GM18520 (cell line): ENCODE data around the gene OCA2.
A peak's percentile ranks its signal among the peaks of the same experiment; 100 is the strongest.

ENCODE experiments used
- ATAC-seq: cut with Tn5 transposase; IDR thresholded peaks from one replicate; pipeline ENCODE4 v1.9.1; 2021; ENCODE audit not compliant: unreplicated experiment

OCA2 gene

DNA sequence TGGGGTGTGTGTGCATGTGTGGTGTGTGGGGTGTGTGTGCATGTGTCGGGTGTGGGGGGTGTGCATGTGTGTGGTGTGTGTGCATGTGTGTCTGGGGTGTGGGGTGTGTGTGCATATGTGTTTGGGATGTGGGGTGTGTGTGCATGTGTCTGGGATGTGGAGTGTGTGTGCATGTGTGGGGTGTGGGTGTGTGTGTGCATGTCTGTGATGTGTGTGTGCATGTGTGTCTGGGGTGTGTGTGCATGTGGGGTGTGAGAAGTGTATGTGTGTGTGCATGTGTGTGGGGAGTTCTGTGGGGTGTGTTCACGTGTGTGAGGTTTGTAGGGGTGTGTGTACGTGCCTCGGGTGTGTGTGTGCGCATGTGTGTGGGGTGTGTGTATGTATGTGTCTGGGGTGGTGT lies 6.7 kb upstream of the OCA2 start:
- ATAC-seq = no peak

DNA sequence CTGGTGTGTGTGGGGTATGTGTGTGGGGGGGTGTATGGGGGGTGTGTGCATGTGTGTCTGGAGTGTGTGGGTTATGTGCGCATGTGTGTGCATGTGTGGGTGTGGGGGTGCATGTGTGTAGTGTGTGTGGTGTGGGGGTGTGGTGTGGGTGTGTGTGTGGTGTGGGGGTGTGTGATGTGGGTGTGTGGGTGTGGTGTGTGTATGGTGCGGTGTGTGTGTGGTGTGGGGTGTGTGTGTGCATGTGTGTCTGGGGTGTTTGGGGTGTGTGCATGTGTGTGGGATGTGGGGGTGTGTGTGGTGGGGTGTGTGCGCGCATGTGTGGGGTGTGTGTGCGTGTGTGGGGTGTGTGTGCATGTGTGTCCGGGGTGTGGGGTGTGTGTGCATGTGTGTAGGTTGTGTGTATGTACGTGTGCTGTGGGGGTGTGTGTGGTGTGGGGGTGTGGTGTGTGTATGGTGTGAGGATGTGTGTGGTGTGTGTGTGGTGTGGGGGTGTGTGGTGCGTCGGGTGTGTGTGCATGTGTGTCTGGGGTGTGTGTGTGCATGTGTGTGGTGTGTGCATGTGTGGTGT lies 6.2 kb upstream of the OCA2 start:
- no peak for ATAC-seq

GRCh38 chr15:28104326-28104725 lies 5.2 kb upstream of the OCA2 start:
- ATAC-seq = no peak

- ATAC-seq = no peak
Observed at GRCh38 chr15:28103831-28104230, 4.7 kb upstream of the OCA2 start.

DNA sequence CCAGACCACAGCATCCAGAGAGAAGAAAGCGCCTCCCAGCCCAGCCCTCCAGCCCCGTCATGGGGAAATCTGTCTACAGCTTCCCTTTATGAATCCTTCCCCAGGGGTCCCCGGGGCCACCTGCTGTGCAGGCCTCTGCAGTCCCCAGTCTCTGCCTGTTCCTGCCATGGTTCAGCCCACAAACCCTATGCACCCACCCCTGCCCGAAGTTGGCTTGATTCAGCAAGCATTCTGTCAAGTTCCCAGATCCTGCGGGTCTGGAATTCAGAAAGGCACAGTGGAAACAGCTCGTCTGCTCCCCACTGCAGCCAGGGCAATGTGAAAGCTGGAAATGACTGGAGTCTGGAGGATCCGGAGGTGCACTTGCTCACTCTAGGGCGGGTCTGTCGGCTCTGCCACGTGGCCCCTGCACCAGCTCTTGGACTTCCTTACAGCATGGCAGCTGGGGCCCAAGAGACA lies 2.9 kb upstream of the OCA2 start:
- ATAC-seq = no peak

DNA sequence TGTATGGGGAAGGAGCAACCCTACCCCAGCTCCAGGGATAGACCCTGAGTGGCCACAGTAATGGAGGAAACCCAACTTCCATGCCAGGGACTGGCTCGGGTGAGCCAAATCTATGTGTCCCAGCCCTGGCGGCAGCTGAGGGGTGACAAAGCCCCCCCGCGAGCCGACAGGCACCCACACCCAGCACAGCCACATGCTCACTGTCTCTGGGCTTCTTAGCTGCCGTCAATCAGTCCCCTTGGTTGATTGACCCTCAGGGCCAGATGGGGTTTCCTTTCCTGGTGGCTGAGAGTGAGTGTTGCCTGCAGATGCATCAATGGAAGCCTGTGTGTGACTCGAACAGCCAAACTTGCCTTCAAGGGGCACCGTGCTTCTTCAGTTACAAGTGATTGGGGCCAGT lies 2.1 kb upstream of the OCA2 start:
- ATAC-seq = no peak

DNA sequence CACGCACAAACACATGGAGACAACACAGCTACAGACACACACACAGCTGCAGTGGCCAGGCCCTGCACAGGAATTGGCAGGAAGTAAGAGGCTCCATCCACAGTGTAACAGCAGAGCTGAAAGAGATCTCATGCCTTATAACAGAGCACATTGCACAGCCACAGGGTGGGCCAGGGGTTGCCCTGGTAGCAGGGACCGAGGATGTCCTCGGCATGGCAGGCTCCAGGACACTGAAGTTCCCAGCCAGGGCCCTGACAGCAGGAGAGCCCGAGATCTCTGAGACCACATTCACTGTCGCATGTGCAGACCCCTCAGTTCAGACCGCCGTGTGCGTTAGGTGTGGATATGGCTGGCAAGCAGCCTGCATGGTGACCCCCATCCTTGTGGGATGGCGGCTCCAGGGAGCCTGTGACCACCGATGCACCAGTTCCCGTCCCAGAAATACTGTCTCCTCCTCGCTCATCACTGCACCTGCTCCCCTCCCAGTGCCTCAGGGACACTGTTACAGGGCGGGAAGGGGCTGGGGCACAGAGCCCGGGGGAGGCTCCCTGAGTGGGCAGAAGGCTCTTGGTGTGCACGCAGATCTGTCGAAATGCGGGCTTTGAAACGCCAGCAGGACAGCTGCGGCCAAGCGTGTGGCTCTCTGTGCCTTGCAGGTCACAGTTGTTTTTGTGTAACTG lies 1.5 kb upstream of the OCA2 start:
- ATAC-seq = no peak

DNA sequence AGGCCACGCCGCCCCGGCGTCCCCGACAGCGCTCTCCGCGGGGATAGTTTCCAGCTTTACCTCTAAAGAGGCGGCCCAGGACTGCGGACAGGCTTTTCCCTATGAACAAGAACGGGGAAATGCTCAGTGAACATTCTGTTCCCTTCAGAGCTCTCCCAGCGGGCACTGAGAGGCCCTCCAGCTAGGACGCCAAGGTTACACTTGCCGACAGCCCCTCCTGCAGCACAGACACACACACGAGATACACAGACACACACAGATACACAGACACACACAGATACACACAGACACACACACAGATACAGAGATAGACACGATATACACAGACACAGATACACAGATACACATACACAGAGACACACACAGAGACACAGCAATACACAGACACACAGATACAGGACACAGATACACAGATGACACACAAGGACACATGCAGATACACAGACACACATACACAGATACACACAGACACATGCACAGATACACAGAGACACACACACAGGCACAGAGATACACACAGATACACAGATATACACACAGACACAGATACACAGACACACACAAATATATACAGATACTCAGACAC lies 533 bp upstream of the OCA2 start:
- ATAC-seq = no peak

- ATAC-seq = no peak
Observed at GRCh38 chr15:28098360-28098765, 752 bp downstream of the OCA2 start.

- no peak for ATAC-seq
Observed at GRCh38 chr15:28097656-28098359, 1.3 kb downstream of the OCA2 start.

DNA sequence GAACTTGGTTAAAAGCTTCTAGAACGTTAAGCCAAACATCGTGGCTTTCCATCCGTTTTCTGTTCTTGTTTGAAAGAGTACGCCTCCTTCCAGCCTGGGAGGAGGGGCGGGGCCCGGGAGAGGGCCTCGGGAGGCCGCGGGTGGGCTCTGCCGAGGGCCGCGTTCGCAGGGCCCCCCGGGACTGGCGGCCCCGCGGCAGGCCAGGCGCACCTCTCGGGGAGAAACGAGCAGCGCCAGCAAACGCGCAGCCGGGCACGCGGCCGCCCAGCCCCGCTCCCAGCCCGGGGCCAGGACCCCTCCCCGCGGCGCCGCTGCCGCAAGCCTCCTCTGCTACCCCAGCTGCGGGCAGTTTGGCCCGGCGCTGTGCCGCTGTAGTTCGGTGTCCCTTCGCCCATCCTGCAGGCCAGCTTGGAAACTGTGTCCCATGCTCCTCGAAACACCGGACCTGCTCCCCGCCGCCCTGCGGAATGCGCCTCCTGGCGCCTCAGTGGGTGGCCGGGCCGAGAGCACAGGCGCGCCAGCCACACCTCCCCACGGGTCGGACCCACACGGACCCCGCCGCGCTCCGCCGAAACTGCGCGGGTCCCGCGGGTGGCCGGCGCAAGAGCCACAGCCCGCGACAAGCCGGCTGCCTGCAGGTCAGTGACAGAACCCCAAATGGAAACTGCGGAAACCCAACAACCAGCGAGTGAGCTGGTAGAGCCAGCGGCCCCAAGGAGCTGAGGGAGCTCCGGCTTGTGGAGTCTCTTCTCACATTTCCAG lies 2.3 kb downstream of the OCA2 start:
- ATAC-seq = no peak

GRCh38 chr15:28096411-28096669 lies 2.8 kb downstream of the OCA2 start:
- ATAC-seq = no peak

GRCh38 chr15:28094732-28095521 lies 4.2 kb downstream of the OCA2 start:
- no peak for ATAC-seq

- no peak for ATAC-seq
Observed at GRCh38 chr15:28093752-28094535, 5.2 kb downstream of the OCA2 start.

- ATAC-seq = no peak
Observed at GRCh38 chr15:28091313-28091712, 7.8 kb downstream of the OCA2 start.

DNA sequence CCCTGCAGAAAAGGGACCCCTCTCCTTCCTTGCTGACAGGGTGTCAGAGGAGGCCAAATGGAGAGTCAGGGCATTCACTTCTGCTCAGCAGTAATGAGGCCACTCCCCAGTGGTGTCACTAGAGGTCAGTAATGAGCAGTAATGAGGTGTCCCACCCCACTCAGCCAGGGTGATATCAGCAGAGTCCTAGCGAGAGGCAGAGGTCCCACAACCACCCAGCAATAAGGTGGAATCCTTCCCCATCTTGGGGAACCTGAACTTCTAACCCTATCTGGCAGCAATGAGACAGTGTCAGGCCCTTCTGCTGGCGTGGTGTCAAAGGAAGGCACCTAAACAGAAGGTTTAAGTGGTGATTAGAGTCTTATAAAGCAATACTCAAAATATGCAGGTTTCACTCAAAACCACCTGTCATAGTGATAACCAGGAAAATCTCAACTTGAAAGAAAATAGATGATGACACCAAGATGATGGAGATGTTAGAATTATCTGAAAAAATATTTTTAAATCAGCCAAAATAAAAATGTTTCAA lies 12.9 kb downstream of the OCA2 start:
- ATAC-seq = peak; percentile 96

GRCh38 chr15:28085489-28086174 lies 13.5 kb downstream of the OCA2 start:
- no peak for ATAC-seq

DNA sequence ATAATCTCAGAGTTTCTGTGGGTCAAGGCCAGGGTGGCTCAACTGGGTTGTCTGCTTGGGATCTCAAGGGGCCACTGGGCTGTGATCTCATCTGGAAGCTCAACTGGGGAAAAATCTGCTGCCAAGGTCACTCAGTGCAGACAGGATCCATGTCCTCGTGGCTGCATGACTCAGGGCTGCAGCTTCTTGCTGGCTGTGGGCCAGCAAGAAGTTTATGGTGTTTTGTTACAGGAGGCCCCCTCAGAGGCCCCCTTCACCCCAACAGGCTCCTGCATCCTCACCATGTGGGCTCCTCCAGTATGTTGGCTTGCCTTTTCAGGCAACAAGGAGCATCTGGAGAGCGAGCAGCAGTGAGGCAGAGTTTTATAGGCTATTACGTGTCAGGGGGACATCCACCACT lies 14.6 kb downstream of the OCA2 start:
- no peak for ATAC-seq
